PC-9 (cell line): ENCODE measurements around the gene FGD2. TPM values are rescaled to one million over a fixed set of nuclear protein-coding genes. Genes with fewer than 3 reads are reported as not detected.

Experiments used
- BruUV-seq: library from RNA; stranded (reverse); fragments of 400-500 nt; replicated peaks from 2 replicates; lab custom pipeline; 2021; lab: Mats Ljungman, UMichigan
- CTCF ChIA-PET: fragments of 300-600 bp; sonication (Branson Sonifier 250); formaldehyde crosslinking; loops from one replicate; lab custom pipeline; 2022; ENCODE audit warnings: antibody characterized with exemption; lab: Charles Lee
- POLR2A ChIA-PET: fragments of 300-600 bp; sonication (Branson Sonifier 250); formaldehyde crosslinking; loops from one replicate; lab custom pipeline; 2022; ENCODE audit warnings: antibody characterized with exemption; ENCODE audit not compliant: unreplicated experiment; lab: Charles Lee
- DNase-seq, 2 experiments: peaks; one replicate each; pipeline versions ENCODE4 v3.0.0 to v3.0.0-alpha.2; 2015 to 2022; ENCODE audit warnings: mixed read lengths in 1 of 2
- H2AFZ ChIP-seq: fragments of 200-600 bp; sonication (generic); 2 replicates; pipeline ENCODE4 v1.8.1; 2017; ENCODE audit warnings: antibody characterized with exemption
- H3F3A ChIP-seq: fragments of 200-600 bp; sonication (generic); 2 replicates; pipeline ENCODE4 v1.8.1; 2017; ENCODE audit warnings: antibody characterized with exemption, mild to moderate bottlenecking, low read depth; ENCODE audit not compliant: insufficient read depth
- H3K27ac ChIP-seq: fragments of 200-600 bp; sonication (generic); 2 replicates; pipeline ENCODE4 v1.6.1; 2016; ENCODE audit warnings: mixed run types
- H3K27me3 ChIP-seq: fragments of 200-600 bp; sonication (generic); 2 replicates; pipeline ENCODE4 v1.6.1; 2016; ENCODE audit warnings: low read depth, mixed run types; ENCODE audit not compliant: insufficient read depth
- H3K36me3 ChIP-seq: fragments of 200-600 bp; sonication (generic); 2 replicates; pipeline ENCODE4 v1.6.1; 2016; ENCODE audit warnings: low read depth, mixed run types
- H3K4me1 ChIP-seq: fragments of 200-600 bp; sonication (generic); replicated peaks from 2 replicates; pipeline ENCODE4 v1.6.1; 2016; ENCODE audit warnings: mixed run types; ENCODE audit not compliant: insufficient read depth
- H3K4me2 ChIP-seq: fragments of 200-600 bp; sonication (generic); 2 replicates; pipeline ENCODE4 v1.6.1; 2017; ENCODE audit warnings: mixed run types
- H3K4me3 ChIP-seq: fragments of 200-600 bp; sonication (generic); 2 replicates; pipeline ENCODE4 v1.6.1; 2016; ENCODE audit warnings: mixed run types
- H3K79me2 ChIP-seq: fragments of 200-600 bp; sonication (generic); 2 replicates; pipeline ENCODE4 v1.6.1; 2017; ENCODE audit warnings: low read depth, mixed run types
- H3K9me2 ChIP-seq: fragments of 200-600 bp; sonication (generic); 2 replicates; pipeline ENCODE4 v1.8.1; 2017; ENCODE audit warnings: mild to moderate bottlenecking; ENCODE audit not compliant: insufficient read depth
- H3K9me3 ChIP-seq: fragments of 200-600 bp; sonication (generic); 2 replicates; pipeline ENCODE4 v1.8.1; 2016; ENCODE audit warnings: low read depth; ENCODE audit not compliant: insufficient read depth
- H4K20me1 ChIP-seq: fragments of 200-600 bp; sonication (generic); 2 replicates; pipeline ENCODE4 v1.8.1; 2017; ENCODE audit not compliant: insufficient read depth
- EZH2 ChIP-seq: fragments of 200-600 bp; sonication (generic); IDR thresholded peaks from 2 replicates; pipeline ENCODE4 v1.8.0; 2017; ENCODE audit warnings: antibody characterized with exemption, low read depth
- intact Hi-C: fragments of 100-400 bp; cut with micrococcal nuclease; formaldehyde crosslinking; loops from one replicate; pipeline ENCODE4 v1.10.0; 2022; ENCODE audit not compliant: unreplicated experiment
- total RNA-seq: library from RNA; stranded (reverse); gene quantifications from 2 replicates; pipeline ENCODE4 v1.2.3, GENCODE V29; 2021
- TF ChIP-seq, protein P1 (sequence below): fragments of 200-600 bp; sonication (generic); conservative IDR thresholded peaks from 2 replicates; pipeline ENCODE4 v1.6.1; 2017; ENCODE audit warnings: mixed run types, antibody characterized with exemption, mild to moderate bottlenecking, moderate library complexity

The FGD2 gene
- total RNA-seq, 1 experiment from 2014 or later, result 0.50 TPM

DNA sequence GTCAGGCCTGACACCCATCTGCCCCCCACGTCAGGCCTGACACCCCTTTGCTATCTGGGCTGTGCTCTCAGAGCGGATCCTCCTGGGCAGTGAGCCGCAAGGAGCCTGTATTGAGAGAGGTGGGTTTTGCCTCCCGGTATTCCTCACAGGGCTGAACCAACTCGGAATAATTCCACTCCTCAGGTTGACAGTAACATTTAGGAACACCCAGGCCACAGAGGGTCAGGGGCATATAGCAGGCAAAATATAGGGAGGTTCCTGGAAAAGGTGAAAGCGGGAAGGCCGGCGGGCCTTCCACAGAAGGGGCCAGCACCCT is 6.8 kb upstream of the FGD2 start:
- intact Hi-C loops, result no loop called here

DNA sequence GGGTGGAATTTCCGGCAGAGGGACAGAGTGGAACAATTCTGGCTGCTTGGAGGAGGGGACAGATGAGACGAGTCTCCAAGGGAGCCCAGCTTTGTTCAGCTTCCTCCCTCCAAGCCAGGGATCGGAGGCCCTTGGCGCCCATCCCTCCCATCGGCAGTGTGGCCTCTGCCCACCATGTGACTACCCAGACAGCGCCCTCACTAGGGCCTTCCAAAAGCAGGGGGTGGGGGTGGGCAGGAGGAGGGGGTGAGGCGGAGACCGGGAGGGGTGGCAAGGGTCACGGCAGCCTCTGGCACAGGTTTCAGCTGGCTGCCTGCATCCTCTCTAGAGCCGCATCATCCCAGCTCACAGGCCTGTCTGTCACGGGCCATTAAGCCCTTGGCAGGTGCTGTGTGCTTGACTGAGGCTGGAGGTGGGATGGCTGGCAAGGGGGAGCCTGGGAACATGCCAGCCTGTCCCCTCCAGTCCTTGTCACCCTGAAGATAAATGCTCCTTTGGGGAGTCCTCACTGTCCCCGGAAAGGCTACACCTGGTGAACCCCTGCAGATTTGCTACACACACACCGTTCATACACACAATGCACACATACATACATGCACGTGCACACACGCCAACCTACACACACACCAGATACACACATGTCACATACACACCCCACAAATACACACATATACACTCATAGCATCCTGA is 6.2 kb upstream of the FGD2 start:
- BruUV-seq, result no TSS peak
- POLR2A ChIA-PET, result no interaction called here
- CTCF ChIA-PET, result no interaction called here

More for the DNA sequence above, 6.8 kb upstream of the FGD2 start:
- no peaks in the 10 kb centered on the region for H3F3A ChIP-seq
- no peak overlapping the region for H3K27ac ChIP-seq
- no peaks in the 10 kb centered on the region for H3K4me1 ChIP-seq
- no peak for DNase-seq
- ChIA-PET POLR2A (no interaction called here), CTCF (no interaction called here)
- no peaks in the 10 kb centered on the region for H3K9me3 ChIP-seq
- no peak overlapping the region for H3K4me3 ChIP-seq
- H3K79me2 ChIP-seq, result no peaks in the 10 kb centered on the region
- H4K20me1 ChIP-seq, result no peaks in the 10 kb centered on the region
- no peak for TF ChIP-seq EZH2
- TF ChIP-seq, protein P1, sequence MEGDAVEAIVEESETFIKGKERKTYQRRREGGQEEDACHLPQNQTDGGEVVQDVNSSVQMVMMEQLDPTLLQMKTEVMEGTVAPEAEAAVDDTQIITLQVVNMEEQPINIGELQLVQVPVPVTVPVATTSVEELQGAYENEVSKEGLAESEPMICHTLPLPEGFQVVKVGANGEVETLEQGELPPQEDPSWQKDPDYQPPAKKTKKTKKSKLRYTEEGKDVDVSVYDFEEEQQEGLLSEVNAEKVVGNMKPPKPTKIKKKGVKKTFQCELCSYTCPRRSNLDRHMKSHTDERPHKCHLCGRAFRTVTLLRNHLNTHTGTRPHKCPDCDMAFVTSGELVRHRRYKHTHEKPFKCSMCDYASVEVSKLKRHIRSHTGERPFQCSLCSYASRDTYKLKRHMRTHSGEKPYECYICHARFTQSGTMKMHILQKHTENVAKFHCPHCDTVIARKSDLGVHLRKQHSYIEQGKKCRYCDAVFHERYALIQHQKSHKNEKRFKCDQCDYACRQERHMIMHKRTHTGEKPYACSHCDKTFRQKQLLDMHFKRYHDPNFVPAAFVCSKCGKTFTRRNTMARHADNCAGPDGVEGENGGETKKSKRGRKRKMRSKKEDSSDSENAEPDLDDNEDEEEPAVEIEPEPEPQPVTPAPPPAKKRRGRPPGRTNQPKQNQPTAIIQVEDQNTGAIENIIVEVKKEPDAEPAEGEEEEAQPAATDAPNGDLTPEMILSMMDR, result no peak
- no TSS peak for BruUV-seq
- H3K4me2 ChIP-seq, result no peak overlapping the region
- H3K27me3 ChIP-seq, result peaks cover 3% of the 10 kb centered on the region; the same call in 1 of the 2 replicates
- no peaks in the 10 kb centered on the region for H3K36me3 ChIP-seq
- H3K9me2 ChIP-seq, result no peaks in the 10 kb centered on the region
- no peak overlapping the region for H2AFZ ChIP-seq

DNA sequence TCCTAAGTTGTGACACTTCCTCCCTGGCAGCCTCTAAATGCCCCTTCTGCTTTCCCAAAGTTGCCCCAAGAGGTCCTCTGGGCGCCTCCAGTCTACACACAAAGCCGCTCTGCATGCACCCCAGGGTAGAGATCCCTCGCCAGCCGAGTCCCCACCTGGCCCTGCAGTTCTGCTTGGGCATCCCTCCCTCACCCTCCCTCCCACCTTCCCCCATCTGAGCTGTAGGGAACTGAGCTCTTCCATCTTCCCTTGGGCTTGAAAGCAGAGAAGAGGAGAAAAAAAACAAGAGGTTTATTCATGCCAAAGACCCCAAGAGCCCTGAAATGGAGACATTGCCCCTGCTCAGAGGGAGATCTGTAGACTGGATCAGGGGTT is 5.7 kb upstream of the FGD2 start:
- Histone ChIP-seq H3K4me3 (no peak overlapping the region), H3K27ac (no peak overlapping the region), H2AFZ (no peak overlapping the region), H3K9me3 (no peaks in the 10 kb centered on the region), H3K4me1 (no peaks in the 10 kb centered on the region), H3K4me2 (no peak overlapping the region), H4K20me1 (no peaks in the 10 kb centered on the region), H3K27me3 (peaks cover 3% of the 10 kb centered on the region; the same call in 1 of the 2 replicates), H3K36me3 (no peaks in the 10 kb centered on the region), H3K9me2 (no peaks in the 10 kb centered on the region), H3F3A (no peaks in the 10 kb centered on the region), H3K79me2 (no peaks in the 10 kb centered on the region)
- intact Hi-C loops, result no loop called here
- no TSS peak for BruUV-seq
- TF ChIP-seq, protein P1, result no peak
- TF ChIP-seq EZH2, result no peak
- ChIA-PET POLR2A (no interaction called here), CTCF (no interaction called here)
- DNase-seq, result no peak

More for the DNA sequence above, 6.2 kb upstream of the FGD2 start:
- Histone ChIP-seq H3F3A (no peaks in the 10 kb centered on the region), H3K4me1 (no peaks in the 10 kb centered on the region), H3K4me2 (no peak overlapping the region), H2AFZ (no peak overlapping the region), H3K4me3 (no peak overlapping the region), H4K20me1 (no peaks in the 10 kb centered on the region), H3K27ac (no peak overlapping the region), H3K36me3 (no peaks in the 10 kb centered on the region), H3K9me3 (no peaks in the 10 kb centered on the region), H3K79me2 (no peaks in the 10 kb centered on the region), H3K27me3 (peaks cover 3% of the 10 kb centered on the region; the same call in 1 of the 2 replicates), H3K9me2 (no peaks in the 10 kb centered on the region)
- intact Hi-C loops, result no loop called here
- no peak for TF ChIP-seq EZH2
- TF ChIP-seq, protein P1, result no peak
- DNase-seq, result peak in 1 of 2 experiments; percentile 17
